Measurements from ENCODE around the gene ARHGAP21. TPM values are rescaled to one million over a fixed set of nuclear protein-coding genes. Genes with fewer than 3 reads are reported as not detected.

Gene ARHGAP21
- total and polyA plus RNA-seq, 2 experiments from 2014 or later = 15.3 to 44.5 TPM

DNA sequence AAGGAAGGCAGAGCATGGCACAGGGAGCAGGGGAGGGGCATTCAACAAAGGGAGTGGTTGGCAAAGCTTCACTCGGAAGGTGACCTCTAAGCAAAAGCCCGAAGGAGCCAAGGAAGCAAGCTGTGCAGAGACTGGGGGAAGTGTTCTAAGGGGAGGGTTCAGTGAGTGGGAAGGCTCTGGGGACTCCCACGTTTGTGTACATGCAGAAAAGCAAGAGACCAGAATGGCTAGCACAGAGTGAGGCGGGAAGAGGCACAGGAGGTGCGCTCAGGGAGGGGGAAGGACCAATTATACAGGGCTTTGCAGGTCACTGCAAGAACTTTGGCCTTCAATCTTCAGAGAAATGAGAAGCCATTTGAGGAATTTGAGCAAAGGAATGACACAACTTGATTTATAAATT, 7.4 kb downstream of the ARHGAP21 start:
- Histone ChIP-seq H3K4me1 (ENCODE audit: insufficient read depth) (peaks cover 56% of the 10 kb centered on the region), H4K20me1 (replicated peaks; ENCODE audit: insufficient read depth) (peaks cover 24% of the 10 kb centered on the region; the same call in 1 of the 2 replicates)

More for the DNA sequence above, 7.4 kb downstream of the ARHGAP21 start:
- Histone ChIP-seq H3K79me2 (replicated peaks; ENCODE audit: insufficient read depth) (peaks cover 99% of the 10 kb centered on the region), H2AFZ (no peak overlapping the region), H3K27ac (ENCODE audit: low read depth) (no peak overlapping the region), H3K27me3 (ENCODE audit: insufficient read depth) (peaks cover 45% of the 10 kb centered on the region), H3K4me3 (no peak overlapping the region), H3K4me2 (peak overlapping the region; percentile 93; the same call in 1 of the 2 replicates), H3K36me3 (ENCODE audit: insufficient read depth) (no peaks in the 10 kb centered on the region), H3F3A (replicated peaks; ENCODE audit: low read depth) (no peaks in the 10 kb centered on the region), H3K9me2 (ENCODE audit: insufficient read depth) (no peaks in the 10 kb centered on the region)
- Mint-ChIP-seq H3K9me3 (no peaks in the 10 kb centered on the region), H3K36me3 (ENCODE audit: low read depth) (no peaks in the 10 kb centered on the region; the same call in 2 of the 3 replicates), H3K4me1 (peaks cover 13% of the 10 kb centered on the region), H3K27ac (no peak overlapping the region), H3K27me3 (ENCODE audit: insufficient read depth, low read depth, poor library complexity) (peaks cover 8% of the 10 kb centered on the region), H3K4me3 (no peak overlapping the region)
- ATAC-seq (peak; percentile 48), DNase-seq (ENCODE audit: low spot score) (peak; percentile 17)
- no peak for TF ChIP-seq EZH2phosphoT487 (IDR thresholded peaks at IDR 0.05; ENCODE audit: unreplicated experiment)
- no peak for TF ChIP-seq JUNB (IDR thresholded peaks at IDR 0.05; ENCODE audit: unreplicated experiment)
- no peak for TF ChIP-seq STAT1 (IDR thresholded peaks at IDR 0.05; ENCODE audit: unreplicated experiment)
- TF ChIP-seq ZNF114 (CRISPR knock-in tag; IDR thresholded peaks at IDR 0.05) = no peak
- TF ChIP-seq, protein P1, sequence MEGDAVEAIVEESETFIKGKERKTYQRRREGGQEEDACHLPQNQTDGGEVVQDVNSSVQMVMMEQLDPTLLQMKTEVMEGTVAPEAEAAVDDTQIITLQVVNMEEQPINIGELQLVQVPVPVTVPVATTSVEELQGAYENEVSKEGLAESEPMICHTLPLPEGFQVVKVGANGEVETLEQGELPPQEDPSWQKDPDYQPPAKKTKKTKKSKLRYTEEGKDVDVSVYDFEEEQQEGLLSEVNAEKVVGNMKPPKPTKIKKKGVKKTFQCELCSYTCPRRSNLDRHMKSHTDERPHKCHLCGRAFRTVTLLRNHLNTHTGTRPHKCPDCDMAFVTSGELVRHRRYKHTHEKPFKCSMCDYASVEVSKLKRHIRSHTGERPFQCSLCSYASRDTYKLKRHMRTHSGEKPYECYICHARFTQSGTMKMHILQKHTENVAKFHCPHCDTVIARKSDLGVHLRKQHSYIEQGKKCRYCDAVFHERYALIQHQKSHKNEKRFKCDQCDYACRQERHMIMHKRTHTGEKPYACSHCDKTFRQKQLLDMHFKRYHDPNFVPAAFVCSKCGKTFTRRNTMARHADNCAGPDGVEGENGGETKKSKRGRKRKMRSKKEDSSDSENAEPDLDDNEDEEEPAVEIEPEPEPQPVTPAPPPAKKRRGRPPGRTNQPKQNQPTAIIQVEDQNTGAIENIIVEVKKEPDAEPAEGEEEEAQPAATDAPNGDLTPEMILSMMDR (conservative IDR thresholded peaks at IDR 0.05; ENCODE audit: low read depth in 2 of 2) = no peak
- no peak for TF ChIP-seq ZNF331 (CRISPR knock-in tag; IDR thresholded peaks at IDR 0.05; ENCODE audit: low read depth)
- no peak for TF ChIP-seq REST (IDR thresholded peaks at IDR 0.05; ENCODE audit: unreplicated experiment)
- TF ChIP-seq, protein P2, sequence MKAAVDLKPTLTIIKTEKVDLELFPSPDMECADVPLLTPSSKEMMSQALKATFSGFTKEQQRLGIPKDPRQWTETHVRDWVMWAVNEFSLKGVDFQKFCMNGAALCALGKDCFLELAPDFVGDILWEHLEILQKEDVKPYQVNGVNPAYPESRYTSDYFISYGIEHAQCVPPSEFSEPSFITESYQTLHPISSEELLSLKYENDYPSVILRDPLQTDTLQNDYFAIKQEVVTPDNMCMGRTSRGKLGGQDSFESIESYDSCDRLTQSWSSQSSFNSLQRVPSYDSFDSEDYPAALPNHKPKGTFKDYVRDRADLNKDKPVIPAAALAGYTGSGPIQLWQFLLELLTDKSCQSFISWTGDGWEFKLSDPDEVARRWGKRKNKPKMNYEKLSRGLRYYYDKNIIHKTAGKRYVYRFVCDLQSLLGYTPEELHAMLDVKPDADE (IDR thresholded peaks at IDR 0.05) = no peak
- no peak for TF ChIP-seq EZH2 (IDR thresholded peaks at IDR 0.05; ENCODE audit: low read depth, unreplicated experiment)
- TF ChIP-seq NANOG (IDR thresholded peaks at IDR 0.05; ENCODE audit: borderline replicate concordance) = no peak
- TF ChIP-seq, protein P3, sequence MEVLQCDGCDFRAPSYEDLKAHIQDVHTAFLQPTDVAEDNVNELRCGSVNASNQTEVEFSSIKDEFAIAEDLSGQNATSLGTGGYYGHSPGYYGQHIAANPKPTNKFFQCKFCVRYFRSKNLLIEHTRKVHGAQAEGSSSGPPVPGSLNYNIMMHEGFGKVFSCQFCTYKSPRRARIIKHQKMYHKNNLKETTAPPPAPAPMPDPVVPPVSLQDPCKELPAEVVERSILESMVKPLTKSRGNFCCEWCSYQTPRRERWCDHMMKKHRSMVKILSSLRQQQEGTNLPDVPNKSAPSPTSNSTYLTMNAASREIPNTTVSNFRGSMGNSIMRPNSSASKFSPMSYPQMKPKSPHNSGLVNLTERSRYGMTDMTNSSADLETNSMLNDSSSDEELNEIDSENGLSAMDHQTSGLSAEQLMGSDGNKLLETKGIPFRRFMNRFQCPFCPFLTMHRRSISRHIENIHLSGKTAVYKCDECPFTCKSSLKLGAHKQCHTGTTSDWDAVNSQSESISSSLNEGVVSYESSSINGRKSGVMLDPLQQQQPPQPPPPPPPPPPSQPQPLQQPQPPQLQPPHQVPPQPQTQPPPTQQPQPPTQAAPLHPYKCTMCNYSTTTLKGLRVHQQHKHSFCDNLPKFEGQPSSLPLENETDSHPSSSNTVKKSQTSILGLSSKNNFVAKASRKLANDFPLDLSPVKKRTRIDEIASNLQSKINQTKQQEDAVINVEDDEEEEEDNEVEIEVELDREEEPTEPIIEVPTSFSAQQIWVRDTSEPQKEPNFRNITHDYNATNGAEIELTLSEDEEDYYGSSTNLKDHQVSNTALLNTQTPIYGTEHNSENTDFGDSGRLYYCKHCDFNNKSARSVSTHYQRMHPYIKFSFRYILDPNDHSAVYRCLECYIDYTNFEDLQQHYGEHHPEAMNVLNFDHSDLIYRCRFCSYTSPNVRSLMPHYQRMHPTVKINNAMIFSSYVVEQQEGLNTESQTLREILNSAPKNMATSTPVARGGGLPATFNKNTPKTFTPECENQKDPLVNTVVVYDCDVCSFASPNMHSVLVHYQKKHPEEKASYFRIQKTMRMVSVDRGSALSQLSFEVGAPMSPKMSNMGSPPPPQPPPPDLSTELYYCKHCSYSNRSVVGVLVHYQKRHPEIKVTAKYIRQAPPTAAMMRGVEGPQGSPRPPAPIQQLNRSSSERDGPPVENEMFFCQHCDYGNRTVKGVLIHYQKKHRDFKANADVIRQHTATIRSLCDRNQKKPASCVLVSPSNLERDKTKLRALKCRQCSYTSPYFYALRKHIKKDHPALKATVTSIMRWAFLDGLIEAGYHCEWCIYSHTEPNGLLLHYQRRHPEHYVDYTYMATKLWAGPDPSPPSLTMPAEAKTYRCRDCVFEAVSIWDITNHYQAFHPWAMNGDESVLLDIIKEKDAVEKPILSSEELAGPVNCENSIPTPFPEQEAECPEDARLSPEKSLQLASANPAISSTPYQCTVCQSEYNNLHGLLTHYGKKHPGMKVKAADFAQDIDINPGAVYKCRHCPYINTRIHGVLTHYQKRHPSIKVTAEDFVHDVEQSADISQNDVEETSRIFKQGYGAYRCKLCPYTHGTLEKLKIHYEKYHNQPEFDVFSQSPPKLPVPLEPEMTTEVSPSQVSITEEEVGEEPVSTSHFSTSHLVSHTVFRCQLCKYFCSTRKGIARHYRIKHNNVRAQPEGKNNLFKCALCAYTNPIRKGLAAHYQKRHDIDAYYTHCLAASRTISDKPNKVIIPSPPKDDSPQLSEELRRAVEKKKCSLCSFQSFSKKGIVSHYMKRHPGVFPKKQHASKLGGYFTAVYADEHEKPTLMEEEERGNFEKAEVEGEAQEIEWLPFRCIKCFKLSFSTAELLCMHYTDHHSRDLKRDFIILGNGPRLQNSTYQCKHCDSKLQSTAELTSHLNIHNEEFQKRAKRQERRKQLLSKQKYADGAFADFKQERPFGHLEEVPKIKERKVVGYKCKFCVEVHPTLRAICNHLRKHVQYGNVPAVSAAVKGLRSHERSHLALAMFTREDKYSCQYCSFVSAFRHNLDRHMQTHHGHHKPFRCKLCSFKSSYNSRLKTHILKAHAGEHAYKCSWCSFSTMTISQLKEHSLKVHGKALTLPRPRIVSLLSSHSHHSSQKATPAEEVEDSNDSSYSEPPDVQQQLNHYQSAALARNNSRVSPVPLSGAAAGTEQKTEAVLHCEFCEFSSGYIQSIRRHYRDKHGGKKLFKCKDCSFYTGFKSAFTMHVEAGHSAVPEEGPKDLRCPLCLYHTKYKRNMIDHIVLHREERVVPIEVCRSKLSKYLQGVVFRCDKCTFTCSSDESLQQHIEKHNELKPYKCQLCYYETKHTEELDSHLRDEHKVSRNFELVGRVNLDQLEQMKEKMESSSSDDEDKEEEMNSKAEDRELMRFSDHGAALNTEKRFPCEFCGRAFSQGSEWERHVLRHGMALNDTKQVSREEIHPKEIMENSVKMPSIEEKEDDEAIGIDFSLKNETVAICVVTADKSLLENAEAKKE (CRISPR knock-in tag; IDR thresholded peaks at IDR 0.05) = no peak

All from GM23338 (cell line).